Retinal pigment epithelial cell (primary cell): ENCODE results near the gene FLNC.

Source experiments
- DNase-seq: peaks from one replicate; pipeline ENCODE4 v3.0.0-alpha.2; 2010; ENCODE audit warnings: low read depth
- H3K4me3 ChIP-seq: 2 replicates; pipeline ENCODE4 v1.5.1; 2011; ENCODE audit warnings: mild to moderate bottlenecking, low read length, control low read depth, moderate library complexity
- CTCF ChIP-seq: conservative IDR thresholded peaks from 2 replicates; pipeline ENCODE4 v1.5.1; 2011; ENCODE audit warnings: low read depth, low read length, control low read depth, inconsistent platforms

Gene FLNC

GRCh38 chr7:128801667-128802418, 28.4 kb upstream of the FLNC start:
- no peak for TF ChIP-seq CTCF
- H3K4me3 ChIP-seq, result no peak overlapping the region
- no peak for DNase-seq

- no peak for TF ChIP-seq CTCF
- DNase-seq, result no peak
- H3K4me3 ChIP-seq, result no peak overlapping the region
Observed at GRCh38 chr7:128804484-128804883, 25.7 kb upstream of the FLNC start.

- no peak for TF ChIP-seq CTCF
- DNase-seq, result no peak
Observed at GRCh38 chr7:128805225-128805624, 25.0 kb upstream of the FLNC start.

GRCh38 chr7:128807191-128807590, 23.0 kb upstream of the FLNC start:
- no peak for DNase-seq
- H3K4me3 ChIP-seq, result no peak overlapping the region
- TF ChIP-seq CTCF, result no peak

More at GRCh38 chr7:128805225-128805624, 25.0 kb upstream of the FLNC start:
- no peak overlapping the region for H3K4me3 ChIP-seq

GRCh38 chr7:128809363-128809762, 20.8 kb upstream of the FLNC start:
- DNase-seq, result no peak
- no peak overlapping the region for H3K4me3 ChIP-seq
- TF ChIP-seq CTCF, result no peak

- H3K4me3 ChIP-seq, result no peak overlapping the region
- DNase-seq, result no peak
- no peak for TF ChIP-seq CTCF
Observed at GRCh38 chr7:128810473-128810872, 19.7 kb upstream of the FLNC start.

- no peak overlapping the region for H3K4me3 ChIP-seq
- no peak for TF ChIP-seq CTCF
Observed at GRCh38 chr7:128810997-128811396, 19.2 kb upstream of the FLNC start.

More at GRCh38 chr7:128810997-128811396, 19.2 kb upstream of the FLNC start:
- no peak for DNase-seq
